Muscle layer of duodenum (tissue), 2 donors: ENCODE results near the gene DNM2.
"Not testable (repeated sequence)": the region's sequence is repeated elsewhere in the genome, so short reads cannot be mapped to it uniquely, and the experiment has no call there.

Source experiments
- H3K27ac ChIP-seq: one replicate; pipeline ENCODE4 v1.7.0; 2013; ENCODE audit warnings: mild to moderate bottlenecking, low read length
- H3K27me3 ChIP-seq: one replicate; pipeline ENCODE4 v1.7.0; 2013; ENCODE audit warnings: low read depth, mild to moderate bottlenecking, control low read depth, low read length
- H3K36me3 ChIP-seq, 2 donors: one replicate each; pipeline ENCODE4 v1.7.0; 2013; ENCODE audit warnings: low read length in 2 of 2, control low read depth in 1 of 2, mild to moderate bottlenecking in 1 of 2; ENCODE audit not compliant: insufficient read depth in 2 of 2, control insufficient read depth in 1 of 2
- H3K4me1 ChIP-seq, 2 donors: one replicate each; pipeline ENCODE4 v1.7.0; 2013; ENCODE audit warnings: low read length in 2 of 2, mild to moderate bottlenecking in 2 of 2, control low read depth in 1 of 2, moderate library complexity in 1 of 2; ENCODE audit not compliant: insufficient read depth in 2 of 2, control insufficient read depth in 1 of 2
- H3K4me3 ChIP-seq, 2 donors: one replicate each; pipeline ENCODE4 v1.7.0; 2013; ENCODE audit warnings: low read length in 2 of 2, low read depth in 1 of 2, mild to moderate bottlenecking in 1 of 2
- H3K9me3 ChIP-seq, 2 donors: one replicate each; pipeline ENCODE4 v1.7.0; 2013; ENCODE audit warnings: low read length in 2 of 2, control low read depth in 1 of 2, mild to moderate bottlenecking in 1 of 2; ENCODE audit not compliant: control insufficient read depth in 1 of 2
- donor health status: healthy.

Gene DNM2

DNA sequence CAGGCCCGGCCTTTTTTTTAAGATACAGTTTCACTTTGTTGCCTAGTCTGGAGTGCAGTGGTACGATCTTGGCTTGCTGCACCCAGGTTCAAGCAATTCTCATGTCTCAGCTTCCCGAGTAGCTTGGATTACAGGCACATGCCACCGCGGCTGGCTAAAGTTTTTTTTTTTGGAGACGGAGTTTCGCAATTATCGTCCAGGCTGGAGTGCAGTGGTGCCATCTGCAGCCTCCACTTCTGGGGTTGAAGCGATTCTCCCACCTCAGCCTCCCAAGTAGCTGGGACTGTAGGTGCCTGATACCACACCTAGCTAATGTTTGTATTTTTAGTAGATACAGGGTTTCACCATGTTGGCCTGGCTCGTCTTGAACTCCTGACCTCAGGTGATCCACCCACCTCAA lies 148.6 kb downstream of the DNM2 start:
- no peaks in the 10 kb centered on the region for H3K27me3 ChIP-seq
- H3K36me3 ChIP-seq, result no peaks in the 10 kb centered on the region
- no peak overlapping the region for H3K27ac ChIP-seq
- H3K9me3 ChIP-seq, result no peaks in the 10 kb centered on the region
- peaks cover 0 to 4% of the 10 kb centered on the region in 2 donors for H3K4me1 ChIP-seq
- no peak overlapping the region for H3K4me3 ChIP-seq

DNA sequence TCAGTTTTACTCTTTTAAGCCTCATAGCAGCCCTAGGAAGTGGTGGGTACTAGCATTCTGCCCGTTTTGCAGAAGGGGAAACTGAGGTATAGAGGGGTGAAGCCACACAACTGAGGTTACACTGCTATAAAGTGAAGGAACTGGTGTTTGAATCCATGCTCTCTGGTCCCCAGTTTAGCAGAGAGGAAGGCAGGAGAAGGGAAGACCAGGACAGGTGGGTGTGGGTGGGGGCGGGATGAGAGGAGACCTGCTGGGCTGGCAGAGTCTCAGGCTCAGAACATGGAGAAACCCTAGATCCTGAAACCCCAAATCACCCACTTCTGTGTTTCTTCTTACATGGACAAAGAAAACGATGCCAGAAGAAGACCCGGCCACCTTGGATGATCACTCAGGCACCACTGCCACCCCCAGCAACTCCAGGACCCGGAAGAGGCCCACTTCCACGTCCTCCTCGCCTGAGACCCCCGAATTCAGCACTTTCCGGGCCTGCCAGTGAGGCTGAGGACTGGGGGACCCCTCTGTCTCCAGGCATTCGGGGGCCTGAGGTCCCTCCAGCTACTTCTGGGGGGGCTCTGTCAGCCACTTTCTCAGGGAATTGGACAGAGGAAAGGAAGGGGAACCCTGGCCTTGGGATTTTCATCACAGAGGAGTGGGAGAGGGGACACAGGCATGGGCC lies 151.1 kb downstream of the DNM2 start:
- H3K27ac ChIP-seq, result no peak overlapping the region
- H3K36me3 ChIP-seq, result no peaks in the 10 kb centered on the region
- H3K9me3 ChIP-seq, result no peaks in the 10 kb centered on the region
- H3K4me3 ChIP-seq, result no peak overlapping the region
- peaks cover 3 to 8% of the 10 kb centered on the region in 2 donors for H3K4me1 ChIP-seq
- H3K27me3 ChIP-seq, result no peaks in the 10 kb centered on the region

DNA sequence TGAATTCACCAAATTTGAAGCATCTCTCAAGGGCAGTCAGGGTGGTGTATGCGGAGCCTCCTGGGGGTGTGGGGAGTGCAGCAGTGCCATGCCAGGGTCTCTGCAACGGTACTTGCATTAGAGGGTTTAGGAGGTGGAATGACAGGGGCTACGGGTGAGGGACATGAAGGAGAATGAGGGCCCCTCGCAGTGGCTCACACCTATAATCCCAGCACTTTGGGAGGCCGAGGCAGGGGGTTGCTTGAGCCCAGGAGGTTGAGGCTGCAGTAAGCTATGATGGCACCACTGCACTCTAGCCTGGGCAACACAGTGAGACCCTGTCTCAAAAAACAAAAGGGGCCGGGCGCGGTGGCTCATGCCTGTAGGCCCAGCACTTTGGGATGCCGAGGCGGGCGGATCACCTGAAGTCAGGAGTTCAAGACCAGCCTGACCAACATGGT lies 152.0 kb downstream of the DNM2 start:
- H3K4me3 ChIP-seq, H3K27ac ChIP-seq, H3K36me3 ChIP-seq, H3K9me3 ChIP-seq, H3K27me3 ChIP-seq, H3K4me1 ChIP-seq: not testable (repeated sequence)

DNA sequence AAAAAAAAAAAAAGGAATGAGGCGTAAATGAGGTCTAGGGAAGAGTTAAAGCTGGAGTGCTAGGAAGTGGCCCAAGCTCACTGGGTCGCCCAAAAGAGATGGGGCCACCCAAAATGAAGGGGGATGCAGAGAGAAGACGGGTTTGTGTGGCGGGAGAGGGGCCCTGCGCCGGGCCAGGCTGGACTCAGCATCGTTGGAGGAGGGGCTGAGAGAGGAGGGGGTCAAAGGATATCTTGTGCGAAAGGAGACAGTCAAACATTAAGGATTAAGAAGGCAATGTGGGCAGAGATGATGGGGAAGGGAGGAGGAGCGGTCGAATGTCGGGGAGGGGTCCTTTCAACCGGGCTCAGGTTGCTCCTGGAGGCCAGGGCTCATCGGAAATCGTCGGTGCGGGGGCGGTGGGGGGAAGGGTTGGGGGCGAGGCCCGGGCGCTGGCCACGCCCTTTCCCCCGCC lies 152.6 kb downstream of the DNM2 start:
- peak overlapping the region; percentile 51 to 63 for H3K4me3 ChIP-seq
- H3K36me3 ChIP-seq, result no peaks in the 10 kb centered on the region
- H3K4me1 ChIP-seq, result peaks cover 0 to 8% of the 10 kb centered on the region in 2 donors
- no peaks in the 10 kb centered on the region for H3K27me3 ChIP-seq
- peak overlapping the region; percentile 63 for H3K27ac ChIP-seq
- H3K9me3 ChIP-seq, result no peaks in the 10 kb centered on the region

DNA sequence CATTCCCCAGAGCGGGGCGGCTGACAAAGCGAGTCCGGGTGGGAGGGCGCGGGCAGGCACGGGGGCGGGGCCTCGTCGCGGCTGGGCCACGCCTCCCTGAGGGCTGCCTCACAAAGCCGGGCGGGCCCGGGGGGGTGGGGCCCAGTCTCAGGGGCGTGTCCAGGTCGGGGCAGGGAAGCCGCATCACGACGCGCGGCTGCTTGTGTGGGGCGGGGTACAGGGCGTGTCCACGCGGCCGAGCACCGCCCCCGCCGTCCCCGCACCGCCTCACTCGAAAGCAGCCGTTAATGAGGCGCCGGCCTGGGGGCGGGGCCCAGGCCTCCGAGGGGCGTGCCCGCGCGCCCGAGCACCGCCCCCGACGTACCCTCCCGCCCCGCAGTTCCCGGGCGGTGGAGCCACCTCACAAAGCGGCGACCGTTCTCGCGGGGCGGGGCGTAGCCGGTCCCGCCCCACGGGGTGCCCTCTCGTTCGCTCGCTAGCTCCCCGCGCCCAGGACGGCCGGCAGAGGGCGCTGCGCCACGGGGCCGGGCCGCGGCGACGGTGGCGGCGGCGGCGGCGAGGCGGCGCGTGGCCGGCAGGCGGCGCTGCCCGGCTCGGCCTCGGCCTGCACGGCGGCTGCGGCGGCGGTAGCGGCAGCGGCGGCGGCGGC lies 153.2 kb downstream of the DNM2 start, which contains the start of gene CARM1:
Gene CARM1 (plus strand): TSS at position 599 of the 649 bp plus-strand sequence. CDS start 150 bp downstream, outside the sequence.
- peaks cover 0 to 11% of the 10 kb centered on the region in 2 donors for H3K4me1 ChIP-seq
- no peaks in the 10 kb centered on the region for H3K27me3 ChIP-seq
- no peaks in the 10 kb centered on the region for H3K9me3 ChIP-seq
- H3K27ac ChIP-seq, result peak within 1 kb of the TSS; percentile 63
- peak within 1 kb of the TSS; percentile 72 to 75 for H3K4me3 ChIP-seq
- no peaks in the 10 kb centered on the region for H3K36me3 ChIP-seq

DNA sequence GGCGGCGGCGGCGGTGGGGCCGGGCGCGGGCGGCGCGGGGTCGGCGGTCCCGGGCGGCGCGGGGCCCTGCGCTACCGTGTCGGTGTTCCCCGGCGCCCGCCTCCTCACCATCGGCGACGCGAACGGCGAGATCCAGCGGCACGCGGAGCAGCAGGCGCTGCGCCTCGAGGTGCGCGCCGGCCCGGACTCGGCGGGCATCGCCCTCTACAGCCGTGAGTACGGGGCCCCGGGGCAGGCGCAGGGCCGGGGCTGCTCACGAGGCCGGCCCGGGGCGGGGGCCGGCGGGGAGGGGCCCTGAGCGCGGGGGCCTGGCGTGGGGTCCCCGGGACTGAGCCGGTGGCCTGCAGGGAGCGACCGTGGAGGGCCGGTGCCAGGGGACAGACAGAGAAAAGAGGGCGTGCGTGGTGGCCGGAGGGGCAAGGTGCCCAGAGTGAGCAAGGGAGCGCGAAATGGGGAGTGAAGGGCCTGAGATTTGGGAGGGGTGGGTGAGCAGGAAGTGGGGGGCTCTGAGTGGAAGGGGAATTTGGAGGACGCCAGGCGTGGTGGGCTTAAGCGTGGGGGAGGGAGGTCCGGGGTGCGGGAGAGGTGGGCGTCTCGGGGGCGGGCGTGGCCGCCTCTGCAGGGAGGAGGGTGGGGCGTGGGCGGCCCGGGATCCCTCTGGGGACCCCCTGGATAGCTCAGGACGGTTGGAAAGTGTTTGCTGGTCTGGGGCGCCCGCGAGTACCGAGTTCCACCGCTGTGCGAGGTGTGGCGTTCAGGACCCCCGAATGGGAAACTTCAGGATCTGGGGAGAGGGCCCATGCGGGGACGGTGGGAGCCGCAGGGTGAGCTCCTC lies 154.0 kb downstream of the DNM2 start:
- Histone ChIP-seq H3K27ac (peak overlapping the region; percentile 61), H3K9me3 (no peaks in the 10 kb centered on the region), H3K36me3 (no peaks in the 10 kb centered on the region), H3K4me3 (peak overlapping the region; percentile 72 to 75), H3K27me3 (no peaks in the 10 kb centered on the region), H3K4me1 (peaks cover 0 to 14% of the 10 kb centered on the region in 2 donors)

DNA sequence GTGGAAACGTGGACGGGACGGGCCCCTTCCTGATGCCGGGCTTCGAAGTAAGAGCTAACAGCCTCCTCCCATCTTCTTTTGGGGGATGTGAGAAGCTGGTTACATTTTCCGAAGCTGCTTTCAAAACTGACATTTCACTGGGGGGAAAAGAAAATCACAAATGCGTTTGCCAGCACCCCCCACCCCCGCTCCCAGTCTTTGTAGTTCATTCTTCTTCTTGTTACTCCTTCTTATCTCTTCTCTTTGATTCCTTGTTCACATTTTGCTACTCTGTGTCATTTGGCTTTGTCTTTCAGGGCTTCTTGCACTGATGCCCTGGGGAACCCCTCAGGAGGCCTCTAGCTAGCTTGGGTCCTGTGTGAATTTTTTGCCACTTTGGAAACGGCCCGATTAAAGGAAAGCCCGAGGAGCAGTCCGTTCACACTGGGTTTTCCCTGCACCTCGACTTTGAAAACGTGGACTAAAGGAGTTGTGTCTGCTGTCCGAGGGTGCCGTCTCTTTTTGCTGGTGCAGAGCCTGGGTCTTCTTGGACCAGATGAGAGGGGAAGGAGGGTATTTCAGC lies 154.7 kb downstream of the DNM2 start:
- Histone ChIP-seq H3K27ac (peak overlapping the region; percentile 61), H3K27me3 (no peaks in the 10 kb centered on the region), H3K4me3 (peak overlapping the region; percentile 72 to 75), H3K9me3 (no peaks in the 10 kb centered on the region), H3K4me1 (peaks cover 0 to 14% of the 10 kb centered on the region in 2 donors), H3K36me3 (no peaks in the 10 kb centered on the region)

DNA sequence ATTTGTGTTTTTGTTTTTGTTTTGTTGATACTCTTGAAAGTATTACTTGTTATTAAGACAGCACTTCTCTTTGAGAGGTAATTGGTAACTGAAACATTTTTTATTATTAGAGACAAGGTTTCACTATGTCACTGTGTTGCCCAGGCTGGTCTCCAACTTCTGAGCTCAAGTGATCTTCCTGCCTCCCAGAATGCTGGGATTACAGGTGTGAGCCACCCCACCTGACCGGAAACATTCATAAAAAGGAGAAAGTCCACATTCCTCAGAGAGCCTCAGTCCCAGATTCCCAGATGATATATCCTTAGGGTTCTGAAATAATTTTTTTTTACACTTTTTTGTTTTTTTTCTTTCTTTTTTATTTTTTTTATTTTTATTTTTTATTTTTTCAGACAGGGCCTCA lies 156.1 kb downstream of the DNM2 start:
- Histone ChIP-seq H3K4me3 (no peak overlapping the region), H3K27ac (no peak overlapping the region), H3K9me3 (no peaks in the 10 kb centered on the region), H3K4me1 (peaks cover 5 to 14% of the 10 kb centered on the region in 2 donors), H3K36me3 (no peaks in the 10 kb centered on the region), H3K27me3 (no peaks in the 10 kb centered on the region)

DNA sequence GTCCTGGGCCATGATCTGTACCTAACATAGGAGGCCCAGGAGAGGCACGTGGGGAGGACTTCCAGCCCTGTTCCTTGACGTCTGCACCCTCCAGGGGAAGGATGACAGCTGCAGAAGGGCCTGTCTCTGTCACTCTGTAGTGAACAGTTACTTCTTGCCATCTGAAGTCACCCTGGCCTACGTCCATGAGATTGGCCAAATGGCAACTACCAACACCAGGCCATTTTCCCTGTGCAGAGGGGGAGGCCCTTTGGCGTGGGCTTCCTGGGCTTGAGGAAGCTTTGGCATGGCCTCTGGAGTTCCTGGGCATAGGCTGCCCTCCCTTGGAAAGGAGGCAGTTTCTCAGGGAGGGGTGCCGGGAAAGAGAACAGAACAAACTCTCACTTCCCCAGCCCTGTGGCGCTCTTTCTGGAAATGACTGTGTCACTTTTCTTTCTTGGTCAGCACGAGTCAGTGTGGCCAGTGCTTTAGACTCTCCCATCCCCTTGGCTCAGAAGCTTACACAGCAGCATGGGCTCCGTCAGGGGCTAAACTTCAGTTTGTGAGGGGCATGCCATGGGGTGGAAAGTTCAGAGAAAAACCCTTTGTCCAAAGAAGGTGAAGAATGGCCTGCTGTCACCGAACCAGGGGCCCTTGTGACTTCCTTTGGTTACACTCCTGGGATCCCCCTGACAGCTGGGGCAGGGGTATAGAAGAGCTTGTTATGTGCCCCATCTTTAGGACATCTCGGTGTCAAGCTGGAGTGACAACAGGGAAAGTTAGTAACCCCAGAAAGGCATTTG lies 158.8 kb downstream of the DNM2 start:
- H3K27me3 ChIP-seq, result no peaks in the 10 kb centered on the region
- H3K27ac ChIP-seq, result peak overlapping the region; percentile 33
- no peaks in the 10 kb centered on the region for H3K9me3 ChIP-seq
- peaks cover 5 to 19% of the 10 kb centered on the region in 2 donors for H3K4me1 ChIP-seq
- no peaks in the 10 kb centered on the region for H3K36me3 ChIP-seq
- H3K4me3 ChIP-seq, result no peak overlapping the region

DNA sequence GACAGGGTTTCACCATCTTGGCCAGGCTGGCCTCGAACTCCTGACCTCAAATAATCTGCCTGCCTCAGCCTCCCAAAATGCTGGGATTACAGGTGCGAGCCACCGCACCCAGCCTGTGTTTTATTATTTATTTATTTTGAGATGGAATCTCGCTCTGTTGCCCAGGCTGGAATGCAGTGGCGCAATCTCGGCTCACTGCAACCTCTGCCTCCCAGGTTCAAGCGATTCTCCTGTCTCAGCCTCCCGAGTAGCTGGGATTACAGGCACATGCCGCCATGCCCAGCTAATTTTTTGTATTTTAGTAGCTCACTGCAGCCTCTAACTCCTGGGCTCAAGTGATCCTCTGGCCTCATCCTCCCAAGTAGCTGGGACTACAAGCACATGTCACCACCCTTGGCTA lies 159.7 kb downstream of the DNM2 start:
- H3K27ac ChIP-seq, result not testable (repeated sequence)

More for the DNA sequence above, 159.7 kb downstream of the DNM2 start:
- not testable (repeated sequence) for H3K4me3 ChIP-seq, H3K9me3 ChIP-seq, H3K27me3 ChIP-seq, H3K36me3 ChIP-seq
- peaks cover 5 to 24% of the 10 kb centered on the region in 2 donors for H3K4me1 ChIP-seq
